ENCODE data around the gene TXNDC16.
"Not testable (repeated sequence)": the region's sequence is repeated elsewhere in the genome, so short reads cannot be mapped to it uniquely, and the experiment has no call there.

TXNDC16 gene

DNA sequence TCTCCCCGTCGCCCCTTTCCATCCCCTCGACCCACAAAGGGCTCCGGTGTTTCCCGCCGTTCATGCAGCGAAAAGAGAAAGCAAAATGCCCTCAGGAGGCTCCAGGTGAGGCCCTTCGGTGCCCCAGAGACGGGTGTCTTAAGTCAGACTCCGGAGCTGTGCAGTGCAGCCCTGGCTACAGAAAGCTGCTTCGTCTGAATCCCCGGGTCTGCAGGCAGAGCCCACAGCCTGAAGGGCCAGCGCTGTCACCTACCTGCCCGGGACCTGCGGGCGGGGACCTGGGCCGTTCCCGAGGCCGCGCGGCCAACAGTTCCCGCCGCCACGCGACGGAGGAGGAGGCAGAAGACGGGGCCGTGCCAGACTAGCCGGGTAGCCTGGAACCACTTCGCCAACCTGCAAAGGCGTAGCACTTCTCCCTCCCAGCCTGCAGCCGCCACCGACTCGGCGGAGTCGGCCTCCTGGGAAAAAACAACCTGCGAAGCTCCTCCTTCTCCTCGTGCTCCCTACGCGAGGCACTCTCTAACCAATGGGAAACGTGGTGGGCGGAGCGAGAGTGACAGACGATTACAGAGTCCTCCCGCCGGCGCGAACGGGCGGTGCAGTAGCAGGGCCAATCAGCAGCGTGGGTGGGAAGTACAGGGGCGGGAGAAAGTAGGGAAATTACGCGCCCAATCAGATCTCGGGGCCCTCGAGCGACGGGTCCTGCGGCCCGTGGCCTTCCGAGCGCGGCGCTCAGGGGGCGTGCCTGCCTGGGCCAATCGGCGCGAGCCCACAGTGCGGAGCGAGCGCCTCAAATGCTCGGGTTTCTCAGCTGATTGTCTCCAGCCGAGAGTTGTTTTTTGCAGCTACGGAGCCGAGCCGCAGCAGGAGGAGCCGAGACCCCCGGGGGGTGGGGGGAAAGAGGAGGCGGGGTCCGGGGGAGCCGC lies at the start of gene TXNDC16, which contains the start of gene GPR137C:
Gene TXNDC16 (minus strand): TSS at position 443 of the 926 bp plus-strand sequence. CDS start 8,948 bp downstream, outside the sequence.
Gene GPR137C (plus strand): TSS at position 774 of the 926 bp plus-strand sequence. CDS start 312 bp downstream, outside the sequence.
- peak; percentile 99 for DNase-seq

DNA sequence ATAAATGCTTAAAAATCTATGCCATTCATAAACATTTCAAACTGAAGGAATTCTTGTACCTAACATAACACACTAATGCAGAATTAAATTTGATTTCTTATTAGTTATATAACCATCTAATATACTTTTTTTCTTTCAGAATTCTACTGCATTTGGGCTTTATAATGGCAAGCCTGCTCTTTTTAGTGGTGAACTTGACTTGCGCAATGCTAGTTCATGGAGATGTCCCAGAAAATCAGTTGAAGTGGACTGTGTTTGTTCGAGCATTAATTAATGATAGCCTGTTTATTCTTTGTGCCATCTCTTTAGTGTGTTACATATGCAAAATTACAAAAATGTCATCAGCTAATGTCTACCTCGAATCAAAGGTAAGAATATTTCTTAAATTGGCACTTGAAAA lies 47.7 kb upstream of the TXNDC16 start:
- no peak for DNase-seq

DNA sequence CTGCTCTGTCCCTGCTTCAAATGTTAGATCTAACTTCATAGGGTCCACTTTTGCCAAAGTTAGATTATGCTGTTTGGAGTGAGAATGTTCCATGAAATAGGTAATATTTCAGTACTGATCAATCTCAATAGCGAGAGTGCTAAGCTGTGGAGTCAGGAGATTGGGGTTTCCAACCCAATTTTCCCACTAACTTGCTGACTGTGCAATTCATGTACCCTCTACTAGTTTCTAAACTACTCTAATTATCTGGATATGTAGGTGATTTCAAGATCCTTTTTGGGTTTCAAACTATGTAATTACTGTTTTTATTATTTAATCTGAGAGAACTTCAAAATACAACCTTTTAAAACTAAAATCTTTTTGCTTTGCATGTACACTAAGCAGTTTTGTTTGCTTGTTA lies 46.3 kb upstream of the TXNDC16 start:
- no peak for DNase-seq

DNA sequence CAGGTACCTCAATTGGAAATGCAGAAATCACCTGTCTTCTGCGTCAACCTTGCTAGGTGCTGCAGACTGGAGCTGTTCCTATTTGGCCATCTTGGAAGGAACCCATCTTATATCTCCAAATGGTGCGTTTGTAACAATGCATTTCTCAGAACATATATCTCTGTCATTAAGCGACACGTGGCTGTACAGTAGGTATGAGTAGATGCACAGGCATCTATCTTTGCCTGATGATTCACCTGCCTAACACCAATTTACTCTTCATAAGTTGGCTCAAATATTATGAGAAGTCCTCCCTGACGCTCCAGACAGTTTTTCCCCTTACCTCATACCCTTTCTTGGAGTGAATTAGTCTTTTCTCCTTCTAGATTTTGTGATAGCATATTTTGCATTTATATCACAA lies 44.6 kb upstream of the TXNDC16 start:
- no peak for DNase-seq

DNA sequence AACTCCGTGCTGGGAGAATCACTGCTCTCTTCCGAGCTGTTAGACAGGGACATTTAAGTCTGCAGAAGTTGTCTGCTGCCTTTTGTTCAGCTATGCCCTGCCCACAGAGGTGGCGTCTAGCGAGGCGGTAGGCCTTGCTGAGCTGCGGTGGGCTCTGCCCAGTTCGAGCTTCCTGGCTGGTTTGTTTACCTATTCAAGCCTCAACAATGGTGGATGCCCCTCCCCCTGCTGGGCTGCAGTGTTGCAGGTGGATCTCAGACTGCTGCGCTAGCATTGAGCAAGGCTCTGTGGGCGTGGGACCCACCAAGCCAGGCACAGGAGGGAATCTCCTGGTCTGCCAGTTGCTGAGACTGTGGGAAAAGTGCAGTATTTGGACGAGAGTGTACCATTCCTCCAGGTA lies 44.0 kb upstream of the TXNDC16 start:
- no peak for DNase-seq

DNA sequence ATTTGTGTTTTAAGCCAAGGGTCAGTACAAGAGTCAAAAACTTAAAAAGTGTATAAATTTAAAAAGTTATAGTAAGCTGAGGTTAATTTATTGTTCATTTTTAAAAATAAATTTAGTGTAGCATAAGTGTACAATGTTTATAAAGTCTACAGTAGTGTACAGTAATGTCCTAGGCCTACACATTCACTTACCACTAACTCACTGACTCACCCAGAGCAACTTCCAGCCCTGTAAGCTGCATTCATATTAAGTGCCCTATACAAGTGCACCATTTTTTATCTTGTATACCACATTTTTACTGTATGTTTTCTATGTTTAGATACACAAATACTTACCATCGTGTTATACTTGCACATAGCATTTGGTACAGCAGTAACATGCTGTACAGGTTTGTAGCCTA lies 38.0 kb upstream of the TXNDC16 start:
- DNase-seq: no peak

GRCh38 chr14:52589646-52590045 lies 37.3 kb upstream of the TXNDC16 start:
- DNase-seq: no peak

- no peak for DNase-seq
Observed at GRCh38 chr14:52583544-52583943, 31.2 kb upstream of the TXNDC16 start.

DNA sequence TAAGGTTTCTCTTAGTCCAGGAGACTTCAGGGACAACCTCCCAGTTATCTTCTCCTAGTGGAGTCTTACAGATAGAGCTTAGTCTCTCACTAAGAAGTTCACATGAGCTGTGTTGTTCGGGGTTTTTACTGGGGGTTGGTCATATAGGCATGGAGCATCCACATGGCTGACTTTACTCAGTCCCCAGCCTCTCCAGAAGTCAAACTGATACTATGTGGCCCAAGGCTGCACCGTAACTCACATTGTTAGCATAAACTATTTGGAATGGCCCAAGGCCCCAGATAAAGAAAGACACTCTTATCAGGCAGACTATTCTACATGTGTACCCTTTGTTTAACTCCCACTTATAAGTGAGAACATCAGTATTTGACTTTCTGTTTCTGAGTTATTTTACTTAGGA lies 23.6 kb upstream of the TXNDC16 start:
- DNase-seq: no peak

GRCh38 chr14:52568454-52568853 lies 16.1 kb upstream of the TXNDC16 start:
- not testable (repeated sequence) for DNase-seq

GRCh38 chr14:52563120-52563519 lies 10.8 kb upstream of the TXNDC16 start:
- no peak for DNase-seq

DNA sequence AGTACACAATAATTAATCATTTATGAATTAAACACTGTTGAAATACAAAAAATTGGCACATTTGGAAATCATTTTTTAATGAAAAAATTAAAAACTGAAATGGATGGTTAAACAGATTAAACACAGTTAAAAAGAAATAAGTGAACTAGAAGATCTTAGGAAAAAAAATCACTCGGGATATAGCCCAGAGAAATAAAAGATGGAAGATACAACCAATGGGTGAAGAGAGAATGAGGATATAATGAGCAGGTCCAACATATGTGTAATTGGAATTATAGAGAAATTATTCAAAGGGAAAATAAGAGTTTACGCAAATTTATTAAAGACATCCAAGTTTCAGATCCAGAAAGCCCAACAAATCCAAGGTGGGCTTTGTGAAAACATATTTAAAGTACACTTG lies 6.4 kb upstream of the TXNDC16 start:
- no peak for DNase-seq

DNA sequence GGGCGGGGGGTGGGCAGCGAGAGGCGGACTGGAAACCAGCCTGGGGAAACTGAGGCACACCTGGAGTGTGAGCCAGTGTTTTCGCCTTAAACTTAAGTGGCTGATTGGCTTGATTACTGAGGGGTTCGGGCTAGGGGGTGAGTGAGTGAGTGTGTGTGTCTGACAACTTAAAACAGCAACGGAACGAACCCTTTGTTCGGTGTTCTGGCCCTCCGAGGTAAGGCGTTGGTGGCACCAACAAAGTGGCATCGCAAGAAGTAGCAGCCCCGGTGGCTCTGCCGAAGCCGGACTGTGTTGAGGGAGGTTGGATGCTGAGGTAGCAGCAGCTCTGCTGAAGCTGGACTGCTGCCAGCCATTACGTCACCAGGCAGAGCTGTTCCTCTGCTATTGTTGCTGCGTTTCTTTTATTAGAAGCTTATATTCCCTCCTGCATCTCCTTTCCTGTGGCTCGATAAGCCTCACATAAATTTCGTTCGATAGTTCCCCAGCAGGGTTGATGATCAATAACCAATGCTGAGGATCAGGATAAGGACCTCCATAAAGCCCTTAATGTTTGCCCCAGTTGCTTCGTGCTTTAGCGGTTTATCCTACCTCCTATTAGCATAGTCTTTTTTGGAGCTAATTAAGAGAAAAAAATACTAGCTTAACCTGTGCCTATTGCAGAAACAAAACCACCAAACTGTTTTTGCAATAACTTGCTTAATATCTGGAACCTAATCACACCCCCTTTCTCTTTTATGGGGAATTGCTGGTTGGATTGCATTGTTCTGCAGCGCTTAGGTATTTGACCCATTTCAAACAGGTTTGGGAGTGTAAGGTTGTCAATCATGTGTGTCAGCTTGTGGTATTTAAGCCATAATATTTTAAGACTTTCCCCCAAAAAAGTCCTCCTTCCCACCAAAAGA lies 1.6 kb upstream of the TXNDC16 start:
- peak; percentile 59 for DNase-seq

GRCh38 chr14:52553002-52553670 lies 831 bp upstream of the TXNDC16 start:
- no peak for DNase-seq

DNA sequence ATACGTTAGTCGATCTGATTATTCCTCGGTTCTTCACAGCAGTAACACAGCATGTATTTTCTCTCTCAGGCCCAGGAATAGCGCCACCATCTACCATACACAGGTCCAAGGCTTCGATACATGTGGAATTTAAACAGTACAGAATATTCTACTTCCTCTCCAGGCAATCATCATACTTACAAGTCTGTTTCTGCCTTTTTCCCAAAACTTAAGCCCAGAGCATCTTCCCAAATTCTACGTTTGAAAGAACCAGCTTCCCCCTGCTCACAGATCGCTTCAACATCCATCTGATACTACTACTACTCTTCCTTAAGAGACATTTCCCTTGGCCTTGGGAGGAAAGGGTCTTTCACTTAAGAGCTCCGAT lies 626 bp downstream of the TXNDC16 start:
- DNase-seq: no peak

DNA sequence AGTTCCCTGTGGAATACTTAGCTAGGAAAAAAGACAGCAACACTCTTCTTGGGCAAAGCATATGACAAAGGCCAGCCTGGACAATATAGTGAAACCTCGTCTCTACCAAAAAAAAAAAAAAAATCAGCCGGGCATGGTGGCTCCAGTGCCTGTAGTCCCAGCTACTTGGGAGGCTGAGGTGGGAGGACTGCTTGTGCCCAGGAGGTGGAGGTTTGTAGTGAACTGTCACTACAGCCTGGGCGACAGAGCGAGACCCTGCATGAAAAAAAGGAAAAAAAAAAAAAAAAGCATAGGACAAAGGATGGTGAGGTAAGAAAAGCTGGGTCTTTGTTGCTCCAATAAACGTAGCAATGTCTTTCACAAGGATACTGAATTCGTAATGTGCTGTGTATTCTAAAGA lies 1.1 kb downstream of the TXNDC16 start:
- no peak for DNase-seq

DNA sequence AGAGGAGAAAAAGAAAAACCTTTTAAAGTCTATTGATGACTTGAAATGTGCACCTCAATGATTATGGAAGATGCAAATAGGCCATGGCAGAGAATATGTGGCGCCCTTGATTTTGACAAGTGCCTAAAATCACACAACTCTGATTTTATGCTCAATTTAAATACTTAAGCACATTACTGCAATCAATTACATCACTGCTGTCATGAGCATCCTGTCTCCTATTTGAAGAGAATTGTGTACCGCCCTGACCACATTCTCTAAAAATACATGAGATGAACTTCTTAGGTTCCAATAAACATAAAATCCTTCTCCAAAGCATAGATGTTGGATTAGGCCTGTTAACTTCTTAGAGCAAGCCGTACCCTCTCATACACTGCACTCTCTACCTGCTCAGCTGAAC lies 1.6 kb downstream of the TXNDC16 start:
- DNase-seq: no peak

DNA sequence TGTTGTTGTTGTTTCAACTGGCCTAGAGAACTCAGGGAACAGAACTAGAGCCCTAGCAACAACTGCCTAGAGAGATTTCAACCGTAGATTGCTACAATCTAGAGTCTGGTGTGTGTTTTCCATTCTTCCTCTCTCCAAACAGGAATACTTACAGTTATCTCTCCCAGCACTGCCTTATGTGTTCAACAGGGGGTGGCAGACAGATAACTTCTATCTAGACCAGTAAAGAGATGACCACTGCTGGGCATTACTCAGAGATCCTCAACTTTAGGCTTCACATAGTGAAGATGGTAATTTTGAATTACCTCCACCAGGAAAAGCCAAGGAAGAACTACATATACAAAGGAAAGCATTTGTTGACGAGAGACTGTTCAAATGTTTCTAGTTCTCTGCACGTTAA lies 4.8 kb downstream of the TXNDC16 start:
- DNase-seq: no peak

DNA sequence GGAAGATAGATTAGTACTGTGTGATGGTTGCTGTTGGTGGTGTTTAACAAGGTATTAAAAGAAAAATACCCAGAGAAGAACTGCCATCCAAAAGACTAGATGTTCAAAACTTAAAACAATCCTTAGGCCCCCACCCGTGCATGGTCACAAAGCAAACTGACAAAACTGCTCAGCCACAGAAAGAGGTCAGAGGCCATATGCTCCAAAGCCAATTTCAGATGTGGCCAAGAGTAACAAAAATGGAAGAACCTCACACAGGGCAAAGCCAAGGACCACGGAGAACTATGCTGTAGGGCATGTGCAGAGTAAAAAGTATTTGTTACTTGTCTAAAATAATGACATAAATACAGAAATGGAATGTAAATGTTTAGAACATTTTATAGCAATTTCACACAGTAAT lies 5.3 kb downstream of the TXNDC16 start:
- DNase-seq: no peak

GRCh38 chr14:52546318-52546670 lies 6.0 kb downstream of the TXNDC16 start:
- DNase-seq: no peak

GRCh38 chr14:52545584-52546317 lies 6.6 kb downstream of the TXNDC16 start:
- no peak for DNase-seq

DNA sequence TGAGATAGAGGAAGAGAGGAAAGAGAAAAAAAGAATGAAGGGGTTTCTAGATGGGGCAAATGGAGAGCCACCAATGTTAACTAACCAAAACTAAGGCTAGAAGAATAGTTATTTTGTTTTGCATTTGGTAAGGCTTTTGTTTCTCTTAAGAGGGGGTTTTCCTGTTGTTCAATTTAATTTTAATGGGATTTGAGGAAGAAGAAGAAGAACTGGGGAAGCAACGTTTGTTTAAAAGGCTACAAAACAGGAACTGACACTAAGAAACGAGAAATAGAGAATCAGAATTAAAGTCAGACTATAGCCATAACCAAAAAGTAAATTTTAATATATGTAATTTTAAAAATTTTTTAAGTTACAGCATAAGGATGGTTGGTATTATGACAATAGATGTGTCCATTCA lies 13.7 kb downstream of the TXNDC16 start:
- DNase-seq: no peak

GRCh38 chr14:52536269-52536668 lies 16.0 kb downstream of the TXNDC16 start:
- DNase-seq: no peak
